Measurements from ENCODE around the gene TMIE.

The TMIE gene

GRCh38 chr3:46709157-46709654, 8.0 kb downstream of the TMIE start:
- DNase-seq = no peak

- DNase-seq = no peak
Measured at GRCh38 chr3:46709721-46710120, 8.5 kb downstream of the TMIE start.

- DNase-seq = no peak
Measured at GRCh38 chr3:46710229-46710628, 9.0 kb downstream of the TMIE start.

- no peak for DNase-seq
Measured at GRCh38 chr3:46710671-46711295, 9.6 kb downstream of the TMIE start.

- no peak for DNase-seq
Measured at GRCh38 chr3:46711305-46711704, 10.1 kb downstream of the TMIE start.

GRCh38 chr3:46711760-46712159, 10.6 kb downstream of the TMIE start:
- no peak for DNase-seq

- DNase-seq = no peak
Measured at GRCh38 chr3:46712191-46713049, 11.2 kb downstream of the TMIE start.

- peak in 1 of 5 donors; percentile 11 for DNase-seq
Measured at GRCh38 chr3:46713050-46713897, 12.1 kb downstream of the TMIE start.

- DNase-seq = no peak
Measured at GRCh38 chr3:46713898-46714552, 12.8 kb downstream of the TMIE start.

DNA sequence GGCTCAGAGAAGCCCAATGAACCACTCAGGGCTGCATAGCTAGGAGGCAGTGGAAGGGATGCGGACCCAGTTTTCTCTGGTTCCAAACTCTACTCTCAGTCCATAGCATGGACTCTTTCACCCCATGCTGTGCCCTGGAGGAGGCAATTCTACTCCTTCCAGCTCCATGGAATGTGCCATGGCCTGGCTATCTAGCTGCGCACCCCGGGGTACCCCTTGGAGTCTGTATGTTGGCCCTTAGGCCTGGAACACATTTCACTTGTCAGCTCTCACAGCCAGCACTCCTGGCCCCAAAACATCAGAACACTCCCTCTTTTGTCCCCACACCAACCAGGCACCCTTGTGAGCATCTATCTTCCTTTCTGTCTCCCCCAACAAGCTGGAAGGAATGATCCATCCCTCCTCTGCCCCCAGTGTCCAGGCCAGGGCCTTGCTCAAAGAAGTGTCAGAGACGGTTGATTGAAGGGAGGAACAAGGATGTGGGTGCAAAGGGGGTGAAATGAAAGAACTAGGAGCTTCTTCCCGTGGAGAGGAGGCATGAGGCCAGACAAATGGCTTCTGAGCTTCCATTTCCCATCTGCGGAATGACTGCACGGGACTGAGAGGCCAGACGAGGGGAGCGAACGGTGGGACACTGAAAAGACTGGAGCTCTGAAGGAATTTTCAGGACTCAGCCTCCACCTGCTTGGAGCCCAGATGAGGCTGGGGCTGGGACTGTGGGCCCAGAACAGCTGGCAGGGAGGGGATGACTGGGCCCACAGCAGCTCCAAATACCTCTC, 13.7 kb downstream of the TMIE start:
- no peak for DNase-seq

DNA sequence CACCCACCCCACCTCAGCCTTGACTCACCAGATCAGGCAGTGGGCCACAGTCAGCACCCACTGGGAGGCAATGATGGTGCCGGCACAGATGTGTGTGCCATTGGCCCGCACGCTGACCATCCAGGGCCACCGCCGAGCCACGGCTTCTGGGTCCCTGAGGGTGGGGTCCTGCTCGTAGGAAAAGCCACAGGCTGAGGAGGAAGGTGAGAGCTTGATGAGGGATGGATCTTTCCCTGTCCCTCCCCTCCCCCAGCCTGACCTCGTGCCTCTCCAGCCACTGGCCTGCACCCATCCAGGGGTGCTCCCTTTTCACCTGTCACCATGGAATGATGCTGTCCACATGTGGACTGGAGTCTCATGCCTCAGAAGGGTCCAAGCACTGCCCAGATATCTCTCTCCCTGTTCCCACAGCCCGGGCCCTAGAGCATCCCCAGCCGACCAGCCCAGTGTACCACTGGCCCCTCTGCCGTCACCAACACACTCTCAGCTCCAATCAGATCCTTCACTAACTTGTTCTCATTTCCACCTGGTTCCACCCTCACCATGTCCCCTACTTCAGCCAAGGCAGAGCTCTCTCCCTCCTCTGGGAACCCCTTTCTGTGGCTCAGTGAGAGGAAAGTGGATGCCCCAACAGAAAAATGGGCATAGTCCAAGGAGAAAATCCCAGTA, 14.4 kb downstream of the TMIE start:
- DNase-seq = no peak

DNA sequence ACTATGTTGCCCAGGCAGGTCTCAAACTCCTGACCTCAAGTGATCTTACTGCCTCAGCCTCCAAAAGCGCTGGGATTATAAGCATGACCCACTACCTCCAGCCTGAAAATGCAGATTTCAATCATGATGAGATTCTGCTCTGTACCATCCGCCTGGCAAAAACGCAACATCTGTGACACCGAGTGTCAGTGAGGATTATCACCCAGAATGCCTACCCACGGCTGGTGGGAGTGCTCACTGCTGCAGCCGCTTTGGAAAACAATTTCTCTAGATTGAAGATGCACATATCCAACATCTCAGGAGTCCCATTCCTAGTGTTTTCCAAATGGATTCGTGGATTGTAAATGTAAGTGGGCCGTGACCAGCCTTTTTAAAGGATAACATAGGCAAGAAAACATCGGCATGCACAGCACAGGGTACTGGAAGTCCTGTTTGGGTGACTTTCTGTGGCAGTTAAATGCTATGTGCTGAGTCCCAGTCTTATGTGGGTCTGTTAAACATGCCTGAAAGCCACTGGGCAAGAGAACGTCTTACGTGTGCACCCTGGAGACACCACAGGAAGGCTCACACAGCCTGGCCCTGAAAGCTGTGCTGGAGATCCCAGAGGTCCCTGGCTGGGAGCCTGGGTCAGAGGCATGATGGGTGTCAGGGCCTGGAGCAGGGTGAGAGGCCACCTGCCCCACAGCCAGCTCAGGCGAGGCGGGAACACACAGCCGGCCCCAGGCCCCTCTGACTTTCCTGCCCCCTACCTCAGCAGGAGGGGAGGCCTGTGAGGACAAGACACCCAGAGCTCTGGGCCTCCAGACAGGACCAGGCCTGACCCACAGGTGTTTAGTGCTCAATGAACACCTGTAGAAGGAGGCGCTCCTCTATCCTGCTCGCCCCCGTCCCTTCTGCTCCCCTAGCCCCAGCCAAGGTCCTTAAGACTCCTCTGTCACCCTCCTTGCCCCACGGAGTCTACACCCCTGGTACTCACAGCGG, 15.6 kb downstream of the TMIE start:
- DNase-seq = no peak

GRCh38 chr3:46717447-46718231, 16.4 kb downstream of the TMIE start, which contains the start of gene PRSS50:
Gene PRSS50 (minus strand): TSS chr3:46717869. CDS start chr3:46717824, 45 bp downstream.
- DNase-seq = peak in 1 of 5 donors; percentile 10

- DNase-seq = no peak
Measured at GRCh38 chr3:46719044-46719565, 17.9 kb downstream of the TMIE start.

DNA sequence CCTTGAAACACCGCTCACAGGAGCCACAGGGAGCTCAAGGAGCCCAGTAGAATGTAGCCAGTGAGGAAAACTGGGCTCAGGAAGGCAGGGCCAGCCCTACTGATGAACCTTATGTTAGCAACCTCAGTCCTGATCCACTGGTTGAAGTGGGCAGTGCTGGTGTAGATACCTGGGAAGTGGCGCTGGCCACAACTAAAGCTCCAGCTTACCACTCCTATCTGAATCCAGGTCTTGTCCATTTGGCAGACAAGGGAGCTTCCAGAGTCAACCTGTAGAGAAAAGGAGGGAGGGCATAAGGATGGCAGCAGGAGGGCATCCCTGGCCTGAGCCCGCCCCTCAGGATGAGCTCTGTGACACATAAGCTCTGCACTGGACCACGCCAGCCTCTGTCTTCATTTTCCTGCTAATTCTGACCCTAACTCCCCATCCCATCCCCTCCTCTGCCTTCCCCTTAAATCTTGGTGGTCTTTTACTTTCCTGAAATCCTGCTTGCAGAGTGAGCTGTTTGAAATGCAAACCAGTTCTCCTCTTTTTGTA, 18.6 kb downstream of the TMIE start:
- no peak for DNase-seq

GRCh38 chr3:46721009-46721408, 19.8 kb downstream of the TMIE start:
- no peak for DNase-seq

DNA sequence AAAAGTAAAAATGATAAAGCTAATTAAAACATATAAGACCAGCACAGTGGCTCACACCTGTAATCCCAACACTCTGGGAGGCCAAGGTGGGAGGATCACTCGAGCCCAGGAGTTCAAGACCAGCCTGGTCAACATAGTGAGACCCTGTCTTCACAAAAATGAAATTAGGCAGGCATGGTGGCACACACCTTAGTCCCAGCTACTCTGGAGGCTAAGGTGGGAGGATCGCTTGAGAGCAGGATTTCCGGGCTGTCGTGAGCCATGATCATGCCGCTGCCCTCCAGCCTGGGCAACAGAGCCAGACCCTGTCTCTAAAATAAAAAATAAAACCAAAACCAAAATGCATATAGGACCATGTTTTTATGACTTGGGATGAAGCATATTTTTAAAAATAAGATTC, 21.3 kb downstream of the TMIE start:
- no peak for DNase-seq

- peak in 1 of 5 donors; percentile 31 for DNase-seq
Measured at GRCh38 chr3:46724424-46724823, 23.2 kb downstream of the TMIE start.

All from T-helper 1 cell (primary cell).